GM23248 (cell line): ENCODE data around the gene KIF3B.

Experiments used
- EZH2 ChIP-seq: fragments of 200-600 bp; sonication (generic); IDR thresholded peaks from 2 replicates; pipeline ENCODE4 v1.6.1; 2018; ENCODE audit warnings: antibody characterized with exemption, mild to moderate bottlenecking; ENCODE audit not compliant: insufficient read depth, poor library complexity, severe bottlenecking
- EZH2phosphoT487 ChIP-seq: fragments of 200-600 bp; sonication (generic); IDR thresholded peaks from 2 replicates; pipeline ENCODE4 v1.6.1; 2018; ENCODE audit warnings: antibody characterized with exemption, moderate library complexity, mild to moderate bottlenecking, low read depth; ENCODE audit not compliant: insufficient read depth

DNA sequence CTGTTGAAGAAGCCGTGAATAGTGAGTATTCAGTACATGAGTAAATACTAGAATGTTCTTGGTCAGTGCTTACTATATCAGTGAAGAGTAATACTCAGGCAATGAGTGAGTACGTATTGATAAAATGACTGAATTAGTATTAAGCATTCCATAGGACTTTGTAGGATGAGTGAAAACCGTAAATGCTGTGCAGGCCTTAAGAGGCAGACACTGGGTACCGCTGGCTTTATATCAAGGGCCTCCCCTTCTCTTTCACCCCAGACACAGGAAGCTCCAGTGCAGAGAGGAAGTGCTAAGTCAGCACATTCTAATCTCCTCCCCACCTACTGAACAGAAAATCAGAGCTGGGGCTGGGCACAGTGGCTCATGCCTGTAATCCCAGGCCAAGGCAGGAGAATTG, 45.6 kb upstream of the KIF3B start:
- no peak for TF ChIP-seq EZH2
- no peak for TF ChIP-seq EZH2phosphoT487
